ENCODE measurements around the gene RILPL1.

GRCh38 chr12:123497065-123497464 lies 36.5 kb downstream of the RILPL1 start:
- TF ChIP-seq CTCF (IDR thresholded peaks at IDR 0.05): no peak
- no peak for TF ChIP-seq POLR2AphosphoS5 (IDR thresholded peaks at IDR 0.05)
- no peak for TF ChIP-seq POLR2A (IDR thresholded peaks at IDR 0.05)

All from gastroesophageal sphincter (tissue), 3 donors.